Colonic mucosa (tissue), 4 donors: ENCODE results near the gene KCNK10. TPM values are rescaled to one million over a fixed set of nuclear protein-coding genes. Genes with fewer than 3 reads are reported as not detected.

ENCODE experiments used
- DNase-seq: peaks from one replicate; pipeline ENCODE4 v3.0.0-alpha.2; 2020
- H3K27ac ChIP-seq: fragments of 200-600 bp; one replicate; pipeline ENCODE4 v1.8.0; 2021
- H3K27me3 ChIP-seq: fragments of 200-600 bp; one replicate; pipeline ENCODE4 v1.8.0; 2021
- H3K36me3 ChIP-seq: fragments of 200-600 bp; one replicate; pipeline ENCODE4 v1.8.0; 2021
- H3K4me1 ChIP-seq: fragments of 200-600 bp; one replicate; pipeline ENCODE4 v1.8.0; 2021; ENCODE audit warnings: mild to moderate bottlenecking
- H3K4me3 ChIP-seq: fragments of 200-600 bp; one replicate; pipeline ENCODE4 v1.8.0; 2021
- H3K9ac ChIP-seq, 2 donors: one replicate each; pipeline ENCODE4 v1.7.0; 2013; ENCODE audit warnings: control low read depth in 2 of 2, low read depth in 2 of 2, low read length in 2 of 2
- H3K9me3 ChIP-seq: fragments of 200-600 bp; one replicate; pipeline ENCODE4 v1.8.0; 2021
- intact Hi-C: fragments of 100-400 bp; cut with DNase I; formaldehyde crosslinking; loops from one replicate; pipeline ENCODE4 v1.14.1; 2022
- total RNA-seq, 2 donors: library from RNA; stranded (reverse); fragmentation: NEBNext Ultra II Directional in 1 of 2; extraction: Animal tissue kit (Norgen Biotek cat#: 25700) in 1 of 2; gene quantifications; one replicate each; pipeline ENCODE4 v1.2.1, GENCODE V29; 2021
- TF ChIP-seq, protein P1 (sequence below): fragments of 200-600 bp; IDR thresholded peaks from one replicate; pipeline ENCODE4 v1.8.0; 2022; ENCODE audit warnings: antibody characterized with exemption, mild to moderate bottlenecking
- donor health status: healthy.
- donor health status: DM: no; HTN: no; CAD: no.
- donor health status: DM: no; HTN: no; CAD: no.

The KCNK10 gene, protein sequence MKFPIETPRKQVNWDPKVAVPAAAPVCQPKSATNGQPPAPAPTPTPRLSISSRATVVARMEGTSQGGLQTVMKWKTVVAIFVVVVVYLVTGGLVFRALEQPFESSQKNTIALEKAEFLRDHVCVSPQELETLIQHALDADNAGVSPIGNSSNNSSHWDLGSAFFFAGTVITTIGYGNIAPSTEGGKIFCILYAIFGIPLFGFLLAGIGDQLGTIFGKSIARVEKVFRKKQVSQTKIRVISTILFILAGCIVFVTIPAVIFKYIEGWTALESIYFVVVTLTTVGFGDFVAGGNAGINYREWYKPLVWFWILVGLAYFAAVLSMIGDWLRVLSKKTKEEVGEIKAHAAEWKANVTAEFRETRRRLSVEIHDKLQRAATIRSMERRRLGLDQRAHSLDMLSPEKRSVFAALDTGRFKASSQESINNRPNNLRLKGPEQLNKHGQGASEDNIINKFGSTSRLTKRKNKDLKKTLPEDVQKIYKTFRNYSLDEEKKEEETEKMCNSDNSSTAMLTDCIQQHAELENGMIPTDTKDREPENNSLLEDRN
- 1 to 10 TPM in 1 of 2 donors, under 1 TPM in 1; 0.74 to 2.1 TPM for total RNA-seq

DNA sequence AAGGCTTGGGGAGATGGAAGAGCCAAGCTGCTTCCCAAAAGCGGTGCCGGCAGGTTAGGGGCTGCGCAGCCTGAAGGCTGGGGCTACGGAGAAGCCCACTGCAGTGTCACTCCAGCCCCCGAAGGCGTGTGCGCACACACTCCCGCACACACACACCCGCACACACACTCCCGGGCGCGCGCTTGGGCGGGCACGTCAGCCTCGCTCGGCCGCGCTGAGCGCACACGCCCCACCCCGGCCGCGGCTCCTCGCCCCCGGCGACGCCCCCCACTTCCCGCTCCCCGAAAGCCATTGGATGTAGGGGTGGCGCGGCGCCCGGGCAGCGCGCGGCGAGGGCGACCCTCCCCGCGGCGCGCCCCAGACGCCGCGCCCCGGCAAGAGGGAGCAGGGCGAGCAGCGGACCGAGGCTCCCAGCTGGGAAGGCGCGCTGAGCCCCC is at the start of gene KCNK10:
Gene KCNK10 (minus strand): TSS at position 184 of the 437 bp plus-strand sequence. CDS start 471 bp downstream, outside the sequence.
- Histone ChIP-seq H3K27me3 (peaks cover 53% of the 10 kb centered on the region), H3K4me3 (no peak within 1 kb of the TSS), H3K9ac (no peak within 1 kb of the TSS), H3K9me3 (no peaks in the 10 kb centered on the region), H3K27ac (no peak within 1 kb of the TSS), H3K36me3 (no peaks in the 10 kb centered on the region), H3K4me1 (peaks cover 3% of the 10 kb centered on the region)
- intact Hi-C loops = no loop called here
- no peak for DNase-seq
- TF ChIP-seq, protein P1, sequence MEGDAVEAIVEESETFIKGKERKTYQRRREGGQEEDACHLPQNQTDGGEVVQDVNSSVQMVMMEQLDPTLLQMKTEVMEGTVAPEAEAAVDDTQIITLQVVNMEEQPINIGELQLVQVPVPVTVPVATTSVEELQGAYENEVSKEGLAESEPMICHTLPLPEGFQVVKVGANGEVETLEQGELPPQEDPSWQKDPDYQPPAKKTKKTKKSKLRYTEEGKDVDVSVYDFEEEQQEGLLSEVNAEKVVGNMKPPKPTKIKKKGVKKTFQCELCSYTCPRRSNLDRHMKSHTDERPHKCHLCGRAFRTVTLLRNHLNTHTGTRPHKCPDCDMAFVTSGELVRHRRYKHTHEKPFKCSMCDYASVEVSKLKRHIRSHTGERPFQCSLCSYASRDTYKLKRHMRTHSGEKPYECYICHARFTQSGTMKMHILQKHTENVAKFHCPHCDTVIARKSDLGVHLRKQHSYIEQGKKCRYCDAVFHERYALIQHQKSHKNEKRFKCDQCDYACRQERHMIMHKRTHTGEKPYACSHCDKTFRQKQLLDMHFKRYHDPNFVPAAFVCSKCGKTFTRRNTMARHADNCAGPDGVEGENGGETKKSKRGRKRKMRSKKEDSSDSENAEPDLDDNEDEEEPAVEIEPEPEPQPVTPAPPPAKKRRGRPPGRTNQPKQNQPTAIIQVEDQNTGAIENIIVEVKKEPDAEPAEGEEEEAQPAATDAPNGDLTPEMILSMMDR = no peak

DNA sequence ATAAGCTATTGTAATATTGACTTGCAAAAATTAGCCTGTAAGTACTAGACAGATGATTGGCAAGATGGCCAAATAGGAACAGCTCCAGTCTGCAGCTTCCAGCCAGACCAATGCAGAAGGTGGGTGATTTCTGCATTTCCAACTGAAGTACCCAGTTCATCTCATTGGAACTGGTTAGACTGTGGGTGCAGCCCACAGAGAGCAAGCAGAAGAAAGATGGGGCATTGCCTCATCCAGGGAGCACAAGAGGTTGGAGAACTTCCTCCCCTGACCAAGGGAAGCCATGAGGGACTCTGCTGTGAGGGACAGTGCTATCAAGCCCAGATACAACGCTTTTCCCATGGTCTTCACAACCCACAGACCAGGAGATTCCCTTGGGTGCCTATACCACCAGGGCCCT is 46.4 kb upstream of the KCNK10 start:
- Histone ChIP-seq H3K4me1 (no peaks in the 10 kb centered on the region), H3K36me3 (no peaks in the 10 kb centered on the region), H3K4me3 (no peak overlapping the region), H3K27ac (no peak overlapping the region), H3K9me3 (no peaks in the 10 kb centered on the region), H3K9ac (no peak overlapping the region), H3K27me3 (no peaks in the 10 kb centered on the region)
- TF ChIP-seq, protein P1 = no peak
- no peak for DNase-seq
- intact Hi-C loops = no loop called here

DNA sequence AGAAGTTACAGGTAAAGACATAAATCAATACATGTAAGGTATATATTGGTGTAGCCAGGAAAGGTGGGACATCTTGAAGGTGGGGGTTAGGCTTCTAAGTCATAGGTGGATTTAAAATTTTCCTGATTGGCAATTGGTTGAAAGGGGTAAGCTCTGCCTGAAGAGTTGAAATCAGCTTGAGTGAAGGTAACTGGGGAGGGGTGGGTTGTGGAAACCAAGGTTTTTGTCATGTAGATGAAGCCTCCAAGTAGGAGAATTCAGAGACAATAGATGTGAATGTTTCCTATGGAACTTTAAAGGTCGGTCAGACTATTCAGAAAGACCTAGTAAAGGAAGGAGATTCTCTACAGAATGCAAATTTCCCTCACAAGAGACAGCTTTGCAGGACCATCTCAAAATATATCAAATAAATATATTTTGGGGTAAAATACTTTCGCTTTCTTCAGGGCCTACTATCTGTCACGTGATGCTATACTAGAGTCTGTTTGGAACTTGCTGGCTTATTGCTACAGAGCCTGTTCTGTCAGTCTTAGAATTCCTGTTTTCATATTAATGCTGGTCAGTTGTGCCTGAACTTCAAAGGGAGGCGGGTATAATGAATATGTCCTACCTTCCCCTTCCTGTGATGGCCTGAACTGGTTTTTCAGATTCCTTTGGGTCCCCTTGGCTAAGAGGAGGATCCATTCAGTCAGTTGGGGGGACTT is 41.8 kb upstream of the KCNK10 start:
- Histone ChIP-seq H3K27me3 (no peaks in the 10 kb centered on the region), H3K9ac (no peak overlapping the region), H3K4me1 (no peaks in the 10 kb centered on the region), H3K27ac (no peak overlapping the region), H3K4me3 (no peak overlapping the region), H3K36me3 (no peaks in the 10 kb centered on the region), H3K9me3 (no peaks in the 10 kb centered on the region)
- intact Hi-C loops = no loop called here
- TF ChIP-seq, protein P1 = no peak
- DNase-seq = no peak

DNA sequence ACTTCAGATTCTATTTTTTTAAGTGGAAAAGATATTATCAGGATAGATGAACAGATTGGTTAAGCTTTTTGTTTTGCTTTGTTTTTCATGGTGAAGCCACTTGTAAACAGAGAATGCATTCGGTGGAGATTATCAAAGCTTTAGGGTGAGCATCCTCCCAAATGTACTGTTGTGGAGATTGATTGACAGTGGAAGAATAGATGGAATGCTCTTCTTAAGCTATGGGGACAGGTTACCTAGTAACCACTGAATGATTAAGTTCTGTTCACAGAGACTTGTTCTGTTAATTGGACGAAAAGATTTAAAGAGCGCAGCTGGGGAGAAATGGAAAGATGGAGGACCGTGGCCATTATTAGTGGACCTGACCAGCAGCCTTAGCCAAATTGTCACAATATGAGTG is 40.6 kb upstream of the KCNK10 start:
- no peaks in the 10 kb centered on the region for H3K9me3 ChIP-seq
- no peaks in the 10 kb centered on the region for H3K4me1 ChIP-seq
- intact Hi-C loops = no loop called here
- H3K27me3 ChIP-seq = no peaks in the 10 kb centered on the region
- no peak overlapping the region for H3K27ac ChIP-seq
- no peak overlapping the region for H3K9ac ChIP-seq
- H3K36me3 ChIP-seq = no peaks in the 10 kb centered on the region
- no peak overlapping the region for H3K4me3 ChIP-seq
- TF ChIP-seq, protein P1 = no peak
- DNase-seq = no peak

DNA sequence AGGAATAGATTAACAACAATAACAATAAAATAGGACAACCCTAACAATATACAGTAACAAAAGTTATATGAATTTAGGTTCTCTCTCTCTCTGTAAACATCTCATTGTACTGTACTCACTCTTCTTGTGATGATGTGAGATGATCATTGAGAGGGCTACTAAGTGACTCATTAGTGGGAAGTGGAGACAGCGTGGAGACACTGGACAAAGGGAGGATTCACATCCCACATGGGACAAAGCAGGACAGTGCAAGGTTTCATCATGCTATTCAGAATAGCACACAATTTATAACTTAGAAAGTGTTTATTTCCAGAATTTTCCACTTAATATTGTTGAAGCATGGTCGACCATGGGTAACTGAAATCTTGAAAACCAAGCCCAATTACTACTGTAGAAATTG is 36.4 kb upstream of the KCNK10 start:
- Histone ChIP-seq H3K4me1 (no peaks in the 10 kb centered on the region), H3K9me3 (no peaks in the 10 kb centered on the region), H3K36me3 (no peaks in the 10 kb centered on the region), H3K4me3 (no peak overlapping the region), H3K27ac (no peak overlapping the region), H3K9ac (no peak overlapping the region), H3K27me3 (no peaks in the 10 kb centered on the region)
- TF ChIP-seq, protein P1 = no peak
- no peak for DNase-seq
- intact Hi-C loops = no loop called here
